ENCODE results near the gene FBXW5.

Gene FBXW5

GRCh38 chr9:136977649-136978072 lies 33.1 kb upstream of the FBXW5 start:
- no peak for DNase-seq (ENCODE audit: low read depth in 2 of 2)

DNA sequence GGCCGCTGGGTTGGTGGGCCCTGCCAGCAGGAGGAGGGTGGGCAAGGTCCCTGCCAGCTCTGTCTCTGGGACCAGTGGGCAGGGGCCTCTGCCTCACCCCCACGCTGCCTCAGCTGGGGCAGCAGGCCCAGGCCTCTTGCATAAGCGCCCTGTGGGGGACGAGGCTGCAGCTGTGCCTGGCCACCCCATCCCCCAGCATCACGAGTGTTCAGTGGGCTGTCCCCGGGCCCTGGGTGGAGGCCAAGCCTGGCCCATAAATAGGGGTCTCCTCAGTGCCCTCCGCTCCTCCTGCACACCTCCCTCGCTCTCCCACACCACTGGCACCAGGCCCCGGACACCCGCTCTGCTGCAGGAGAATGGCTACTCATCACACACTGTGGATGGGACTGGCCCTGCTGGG lies 32.7 kb upstream of the FBXW5 start, which contains the start of gene PTGDS:
Gene PTGDS, plus strand, starts transcription at position 282 of the 400 bp plus-strand sequence. Its CDS starts 75 bp downstream, at position 357.
- DNase-seq (ENCODE audit: low read depth in 2 of 2): no peak

- DNase-seq (ENCODE audit: low read depth in 2 of 2): no peak
Measured at GRCh38 chr9:136975644-136976043, 31.1 kb upstream of the FBXW5 start.

DNA sequence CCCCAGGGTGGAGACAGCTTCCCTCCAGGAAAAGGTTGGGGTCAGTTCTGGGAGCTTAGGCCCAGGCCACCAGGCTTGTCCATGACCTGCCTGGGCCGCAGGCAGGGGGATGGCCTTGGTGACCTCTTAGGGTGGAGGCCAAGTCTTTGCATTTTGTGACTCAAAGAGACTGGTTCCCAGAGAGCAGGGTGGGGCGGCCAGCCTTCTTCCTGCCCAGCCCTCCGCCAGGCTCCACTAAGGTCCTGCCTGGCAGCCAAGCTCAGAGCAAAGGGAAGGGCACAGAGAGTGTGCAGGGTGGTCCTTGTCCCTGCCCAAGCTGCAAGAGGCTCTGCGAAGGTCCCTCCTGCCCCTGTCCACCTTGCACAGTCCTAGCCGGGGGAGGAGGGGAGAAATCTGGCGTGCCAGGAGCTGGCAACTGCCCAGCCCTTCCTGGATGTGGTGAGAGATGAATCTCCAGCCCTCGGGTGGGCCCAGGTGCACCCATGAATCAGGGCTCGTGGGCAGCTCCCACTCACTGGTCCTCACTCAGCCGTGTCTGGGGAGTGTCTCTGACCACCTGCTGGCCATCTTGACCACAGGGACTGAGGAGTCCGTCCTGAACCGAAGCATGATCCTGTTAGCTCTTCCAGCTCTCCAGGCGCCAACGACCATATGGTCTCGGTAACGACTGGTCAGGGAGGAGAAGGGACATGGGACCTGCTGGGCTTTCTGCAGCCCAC lies 30.4 kb upstream of the FBXW5 start:
- no peak for DNase-seq (ENCODE audit: low read depth in 2 of 2)

GRCh38 chr9:136973618-136974617 lies 29.4 kb upstream of the FBXW5 start:
- no peak for DNase-seq (ENCODE audit: low read depth in 2 of 2)

DNA sequence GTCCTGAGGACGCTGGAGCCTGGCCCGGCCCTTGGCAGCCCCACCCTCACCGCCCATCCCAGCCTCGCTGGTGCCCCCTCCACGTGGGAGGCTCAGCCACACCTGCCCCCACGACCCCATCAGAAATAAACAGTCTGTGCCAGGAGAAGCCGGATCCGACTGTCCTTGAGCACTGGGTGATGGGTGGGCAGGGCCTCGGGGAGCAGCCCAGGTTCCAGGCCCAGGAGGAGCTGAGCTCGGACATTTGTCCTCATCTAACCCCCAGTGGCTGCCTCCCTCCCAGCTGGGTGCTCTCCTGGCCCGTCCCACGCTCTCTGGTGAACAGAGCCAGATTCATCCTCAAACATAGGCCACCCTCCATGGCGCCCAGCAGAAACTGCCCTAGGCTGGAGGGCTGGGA lies 28.2 kb upstream of the FBXW5 start:
- no peak for DNase-seq (ENCODE audit: low read depth in 2 of 2)

DNA sequence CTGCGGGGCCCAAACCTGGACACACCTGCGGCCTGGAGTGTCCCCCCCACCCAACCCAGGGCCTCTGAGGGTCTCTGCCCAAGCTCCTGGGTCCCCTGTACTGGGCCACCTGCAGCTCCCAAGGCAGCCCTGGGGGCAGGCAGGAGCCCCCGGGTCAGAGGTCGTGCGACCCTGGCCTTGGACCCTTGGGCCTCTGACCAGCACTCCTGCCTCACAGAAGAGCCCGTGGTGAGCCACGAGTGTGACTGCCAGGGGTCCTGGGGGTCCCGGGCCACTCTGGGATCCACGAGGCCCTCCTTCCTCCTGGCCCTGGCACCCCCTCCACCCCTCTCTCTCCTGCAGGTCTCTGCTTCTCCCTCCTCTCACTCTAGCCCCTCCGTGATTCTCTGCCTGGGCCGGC lies 27.8 kb upstream of the FBXW5 start:
- DNase-seq (ENCODE audit: low read depth in 2 of 2): no peak

DNA sequence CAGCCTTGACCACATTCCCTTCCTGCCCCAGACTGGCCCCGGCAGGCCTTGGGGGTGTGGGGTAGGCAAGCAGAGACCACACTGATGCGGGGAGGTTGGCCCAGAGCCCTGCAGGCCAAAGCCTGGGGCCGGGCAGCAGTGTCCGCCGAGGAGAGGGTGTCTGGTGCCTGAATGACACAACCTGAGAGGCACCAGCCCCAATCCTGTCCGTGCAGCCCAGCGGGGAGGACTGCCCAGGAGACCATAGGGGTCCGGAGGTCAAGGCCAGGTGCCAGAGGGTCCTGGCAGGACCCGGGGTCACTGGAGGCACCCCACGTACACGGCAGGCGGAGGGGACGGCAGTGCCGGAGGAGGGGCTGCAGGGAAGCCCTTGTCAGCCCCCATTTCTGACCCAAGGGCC lies 27.2 kb upstream of the FBXW5 start:
- DNase-seq (ENCODE audit: low read depth in 2 of 2): no peak

- no peak for DNase-seq (ENCODE audit: low read depth in 2 of 2)
Measured at GRCh38 chr9:136970361-136970760, 25.8 kb upstream of the FBXW5 start.

DNA sequence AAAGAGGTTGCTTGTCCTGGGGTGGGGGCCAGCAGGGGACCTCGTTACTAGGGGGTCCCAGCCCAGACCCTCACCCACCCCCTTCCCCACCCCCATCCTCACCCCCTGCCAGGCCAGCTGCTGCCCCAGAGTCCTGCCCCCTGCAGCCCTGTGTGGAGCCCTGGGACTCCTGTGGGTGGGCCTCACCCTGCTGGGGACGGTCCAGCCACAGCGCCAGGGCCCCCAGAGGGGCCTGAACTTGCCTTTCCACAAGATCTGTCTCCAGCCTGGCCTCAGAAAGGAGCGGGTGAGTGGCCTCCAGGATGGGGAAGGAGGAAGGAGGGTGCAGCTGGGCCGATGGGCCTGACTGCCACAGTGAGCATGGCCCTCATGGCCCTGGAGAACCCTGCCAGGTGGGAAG lies 25.2 kb upstream of the FBXW5 start:
- DNase-seq (ENCODE audit: low read depth in 2 of 2): no peak

DNA sequence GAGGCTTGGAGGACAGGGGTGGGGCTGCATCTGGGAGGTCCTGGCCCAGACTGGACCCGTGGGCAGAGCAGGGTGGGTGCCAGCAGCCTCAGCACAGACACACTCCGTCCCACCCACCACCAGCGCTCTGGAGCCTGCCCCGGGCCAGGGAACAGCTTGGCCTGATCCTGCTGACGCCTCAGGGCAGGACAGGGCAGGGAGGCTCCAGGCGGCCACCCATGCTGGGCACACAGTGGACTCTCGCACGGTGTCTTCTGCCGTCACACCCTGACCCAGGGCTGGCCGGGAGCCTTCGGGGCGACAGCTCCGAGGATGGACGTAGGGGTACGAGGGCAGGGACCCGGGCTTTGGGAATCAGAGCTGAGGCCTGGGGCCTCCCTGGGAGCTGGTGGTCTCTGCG lies 24.6 kb upstream of the FBXW5 start:
- no peak for DNase-seq (ENCODE audit: low read depth in 2 of 2)

- DNase-seq (ENCODE audit: low read depth in 2 of 2): no peak
Measured at GRCh38 chr9:136968333-136969127, 24.0 kb upstream of the FBXW5 start.

DNA sequence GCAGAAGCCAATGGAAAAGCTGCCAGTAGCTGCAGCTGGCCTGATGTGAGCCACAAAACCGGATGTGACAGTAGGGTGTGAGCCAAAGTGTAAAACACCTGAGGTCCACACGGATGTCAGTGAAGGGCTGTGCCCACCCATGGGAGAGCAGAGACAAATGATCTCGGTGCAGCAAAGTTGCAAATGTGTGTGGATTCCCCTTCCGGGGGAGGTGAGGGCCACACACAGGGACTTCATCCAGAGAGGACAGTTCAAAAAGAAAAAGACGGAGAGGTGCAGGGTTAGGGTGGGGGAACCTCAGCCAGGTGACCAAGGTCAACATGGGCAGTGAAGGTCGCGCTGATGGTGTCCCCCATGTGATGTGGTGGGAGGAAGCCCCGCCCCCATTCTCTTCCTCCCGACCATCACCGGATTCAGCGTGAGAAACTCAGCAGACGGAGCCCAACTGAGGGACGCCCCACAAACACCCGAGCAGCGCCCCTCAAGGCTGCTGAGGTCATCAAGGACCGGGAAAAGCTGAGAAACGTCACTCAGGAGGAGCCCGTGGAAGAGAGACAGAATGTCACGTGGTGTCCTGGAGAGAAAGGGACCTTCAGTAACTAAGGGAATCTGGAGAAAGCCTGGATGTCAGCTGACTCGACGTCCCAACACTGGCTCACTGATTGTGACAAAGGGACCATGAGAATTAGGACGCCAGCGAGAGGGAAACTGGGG lies 21.4 kb upstream of the FBXW5 start:
- no peak for DNase-seq (ENCODE audit: low read depth in 2 of 2)

GRCh38 chr9:136964833-136965422 lies 20.4 kb upstream of the FBXW5 start:
- no peak for DNase-seq (ENCODE audit: low read depth in 2 of 2)

GRCh38 chr9:136964171-136964689 lies 19.7 kb upstream of the FBXW5 start:
- no peak for DNase-seq (ENCODE audit: low read depth in 2 of 2)

DNA sequence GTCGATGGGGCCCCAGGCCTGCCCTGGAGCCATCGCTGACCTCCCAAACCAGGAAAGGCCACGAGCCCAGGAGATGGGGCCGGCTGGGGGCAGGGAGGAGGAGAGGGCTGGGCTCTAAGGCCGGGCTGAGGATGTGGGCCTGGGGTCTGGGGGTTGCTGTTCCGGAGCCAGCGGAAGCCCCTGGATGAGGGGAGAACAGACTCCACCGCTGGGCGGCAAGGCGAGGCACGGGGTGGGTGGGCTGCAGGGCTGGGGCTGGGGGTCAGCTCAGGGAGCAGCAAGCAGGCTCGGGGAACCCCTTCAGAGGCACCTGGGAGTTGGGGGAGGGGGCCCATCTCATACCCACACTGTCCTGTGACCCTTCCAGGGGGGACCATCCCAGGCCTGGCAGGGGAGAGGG lies 19.2 kb upstream of the FBXW5 start:
- no peak for DNase-seq (ENCODE audit: low read depth in 2 of 2)

- DNase-seq (ENCODE audit: low read depth in 2 of 2): no peak
Measured at GRCh38 chr9:136963341-136963740, 18.8 kb upstream of the FBXW5 start.

DNA sequence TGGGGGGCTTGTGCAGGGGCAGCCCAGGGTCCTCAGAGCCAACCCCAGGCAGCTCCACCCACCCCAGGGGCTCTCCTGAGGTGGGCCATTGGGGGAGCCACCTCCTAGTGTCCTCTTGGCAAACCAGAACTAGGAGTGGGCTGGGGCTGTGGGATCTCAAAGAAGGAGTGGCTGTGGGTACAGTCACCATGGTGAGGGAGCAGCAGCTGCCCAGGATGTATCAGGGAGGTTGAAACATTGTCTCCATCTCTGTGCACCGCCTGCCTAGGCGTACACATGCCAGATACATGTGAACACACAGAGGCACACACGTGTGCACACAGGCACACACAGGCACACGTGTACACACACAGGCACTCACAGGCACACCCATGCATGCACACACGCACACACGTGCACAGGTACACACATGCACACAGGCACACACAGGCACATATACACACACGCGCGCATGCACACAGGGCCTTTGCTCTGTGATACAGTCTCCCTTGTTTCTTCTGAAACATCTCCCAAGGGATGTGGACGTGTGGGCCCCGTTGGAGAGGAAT lies 18.2 kb upstream of the FBXW5 start:
- DNase-seq (ENCODE audit: low read depth in 2 of 2): no peak

DNA sequence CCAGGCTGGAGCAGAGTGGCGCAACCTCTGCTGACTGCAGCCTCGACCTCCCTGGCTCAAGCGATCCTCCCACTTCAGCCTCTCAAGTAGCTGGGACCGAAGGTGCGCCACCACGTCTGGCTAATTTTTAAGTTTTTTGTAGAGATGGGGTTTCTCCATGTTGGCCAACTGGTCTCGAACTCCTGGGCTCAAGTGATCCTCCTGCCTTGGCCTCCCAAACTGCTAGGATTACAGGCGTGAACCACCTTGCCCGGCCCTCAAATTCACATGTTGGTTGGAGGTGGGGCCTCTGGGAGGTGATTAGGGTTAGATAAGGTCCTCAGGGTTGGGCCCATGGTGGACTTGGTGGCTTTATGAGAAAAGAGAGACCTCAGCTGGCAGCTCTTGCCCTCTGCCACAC lies 17.6 kb upstream of the FBXW5 start:
- DNase-seq (ENCODE audit: low read depth in 2 of 2): no peak

DNA sequence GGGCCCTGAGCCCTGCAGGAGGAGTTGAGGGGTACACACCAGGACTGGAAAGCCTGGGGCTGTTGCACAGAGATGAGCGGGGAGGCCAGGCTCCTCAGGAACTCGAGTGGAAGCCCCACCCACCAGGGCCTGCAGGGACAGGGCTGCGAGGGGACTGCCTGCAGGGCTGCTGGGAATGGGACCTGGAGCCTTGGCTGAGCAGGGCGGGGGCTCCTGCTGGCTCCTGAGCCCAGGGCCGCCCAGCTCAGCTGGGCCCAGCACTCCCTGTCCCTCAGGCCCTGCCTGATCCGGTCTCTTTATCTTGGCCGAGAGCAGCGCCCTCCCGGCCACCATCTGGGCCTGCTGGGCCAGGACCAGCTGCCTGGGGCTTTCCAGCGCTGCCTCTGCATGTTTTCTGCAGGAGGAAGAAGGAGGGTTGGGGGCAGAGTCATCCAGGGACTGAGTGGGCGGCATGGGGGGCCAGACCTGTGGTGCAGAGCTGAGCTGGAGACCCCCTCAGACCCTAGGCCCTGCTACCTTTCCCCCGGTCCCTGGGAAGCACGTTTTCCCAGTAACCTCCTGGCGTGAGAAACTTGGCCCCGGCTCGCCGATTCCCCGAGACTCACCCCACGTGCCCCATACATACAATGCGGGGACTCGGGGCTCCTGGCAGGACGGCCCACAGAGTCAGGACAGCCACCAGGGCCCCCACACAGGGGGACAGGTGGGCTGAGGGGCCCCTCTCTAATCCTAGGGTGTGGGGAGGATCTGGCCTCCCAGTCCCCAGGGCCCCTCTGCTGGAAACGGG lies 16.9 kb upstream of the FBXW5 start:
- DNase-seq (ENCODE audit: low read depth in 2 of 2): no peak
